HG03342 (cell line): ENCODE data around the gene SMYD3.
A peak's percentile ranks its signal among the peaks of the same experiment; 100 is the strongest.

Experiments used
- ATAC-seq: cut with Tn5 transposase; IDR thresholded peaks from one replicate; pipeline ENCODE4 v1.9.1; 2021; ENCODE audit warnings: mild to moderate bottlenecking, moderate library complexity; ENCODE audit not compliant: unreplicated experiment

The SMYD3 gene

GRCh38 chr1:246122071-246122470, 385.0 kb downstream of the SMYD3 start:
- ATAC-seq: no peak

DNA sequence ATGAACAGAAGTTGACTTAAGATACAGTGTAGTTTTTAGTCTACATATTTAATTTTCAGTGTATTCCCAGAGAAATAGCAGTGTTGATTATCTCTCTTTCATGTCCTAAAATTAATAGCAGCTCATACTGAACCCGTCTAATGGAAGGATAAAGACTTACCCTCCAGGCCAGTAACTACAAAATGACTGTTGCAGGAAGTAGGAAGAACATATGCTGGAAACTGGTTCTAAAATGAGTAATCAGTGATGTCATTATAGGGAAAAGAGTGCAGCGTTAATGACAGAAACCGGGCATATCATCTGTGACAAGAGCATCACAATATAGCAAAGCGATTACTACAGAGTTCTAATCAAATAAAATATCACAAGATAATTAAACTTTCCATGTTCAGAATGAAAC, 385.5 kb downstream of the SMYD3 start:
- ATAC-seq: no peak

GRCh38 chr1:246117066-246117791, 389.9 kb downstream of the SMYD3 start:
- peak; percentile 93 for ATAC-seq

DNA sequence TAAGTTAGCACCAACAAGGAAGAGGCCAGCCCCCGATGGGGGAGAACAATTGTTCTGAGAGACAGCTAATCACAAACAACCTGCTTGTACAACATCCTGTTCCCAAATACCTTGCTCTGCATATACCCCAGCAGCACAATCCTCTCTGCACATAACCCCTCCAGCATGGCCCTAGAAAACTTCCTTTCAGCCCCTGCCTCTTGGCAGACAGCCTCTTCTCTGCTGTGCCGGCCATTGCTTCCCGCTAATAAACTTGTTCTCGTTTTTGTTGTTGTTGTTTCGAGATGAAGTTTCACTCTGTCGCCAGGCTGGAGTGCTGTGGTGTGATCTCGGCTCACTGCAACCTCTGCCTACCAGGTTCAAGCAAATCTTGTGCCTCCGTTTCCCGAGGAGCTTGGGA, 392.7 kb downstream of the SMYD3 start:
- no peak for ATAC-seq

DNA sequence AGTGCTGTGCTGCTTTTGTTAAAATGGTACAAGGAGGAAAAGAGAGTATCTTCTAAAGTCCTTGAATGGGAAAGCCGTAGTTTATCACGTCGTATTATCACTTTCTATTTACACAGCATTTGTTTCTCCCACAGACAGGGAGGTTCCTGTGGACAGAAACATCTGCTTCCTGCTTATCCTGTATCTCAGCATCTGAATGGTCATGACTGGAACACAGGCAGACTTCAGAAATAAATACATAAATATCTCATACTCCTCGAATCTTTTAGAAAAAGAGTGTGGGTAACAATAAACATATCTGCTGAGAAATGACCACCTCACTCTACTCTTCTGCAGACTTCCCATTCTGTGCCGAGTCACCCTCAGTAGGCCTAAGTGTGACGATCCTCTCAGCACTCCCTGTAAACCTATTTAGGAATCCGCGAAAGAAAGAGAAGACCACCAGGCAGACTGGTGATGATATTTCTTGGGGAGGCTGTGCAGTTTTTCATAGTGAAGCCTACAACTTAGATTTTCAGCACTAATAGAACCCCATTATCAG, 393.5 kb downstream of the SMYD3 start:
- ATAC-seq: no peak

DNA sequence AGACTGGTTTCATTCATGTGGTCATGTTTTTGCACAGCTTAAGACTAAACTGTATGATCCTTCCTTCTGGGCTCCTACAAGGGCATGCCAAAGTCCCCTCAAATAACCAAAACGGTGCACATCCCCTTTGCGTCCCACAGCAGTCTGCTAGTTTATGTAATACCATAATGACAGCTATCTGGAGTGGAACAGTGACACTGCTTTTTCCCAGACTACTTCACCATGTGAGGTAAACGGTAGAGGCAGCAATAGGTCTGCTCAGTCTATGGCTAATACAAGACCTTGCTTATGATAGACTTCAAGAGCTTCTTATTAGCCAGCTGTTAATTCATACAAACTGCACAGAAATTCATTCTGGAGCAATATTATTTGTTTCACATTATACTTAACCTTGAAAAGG, 395.5 kb downstream of the SMYD3 start:
- no peak for ATAC-seq

GRCh38 chr1:246110343-246111219, 396.5 kb downstream of the SMYD3 start:
- no peak for ATAC-seq

GRCh38 chr1:246108278-246108925, 398.7 kb downstream of the SMYD3 start:
- no peak for ATAC-seq

GRCh38 chr1:246107516-246108277, 399.4 kb downstream of the SMYD3 start:
- ATAC-seq: no peak

GRCh38 chr1:246106342-246106763, 400.7 kb downstream of the SMYD3 start:
- peak; percentile 93 for ATAC-seq

DNA sequence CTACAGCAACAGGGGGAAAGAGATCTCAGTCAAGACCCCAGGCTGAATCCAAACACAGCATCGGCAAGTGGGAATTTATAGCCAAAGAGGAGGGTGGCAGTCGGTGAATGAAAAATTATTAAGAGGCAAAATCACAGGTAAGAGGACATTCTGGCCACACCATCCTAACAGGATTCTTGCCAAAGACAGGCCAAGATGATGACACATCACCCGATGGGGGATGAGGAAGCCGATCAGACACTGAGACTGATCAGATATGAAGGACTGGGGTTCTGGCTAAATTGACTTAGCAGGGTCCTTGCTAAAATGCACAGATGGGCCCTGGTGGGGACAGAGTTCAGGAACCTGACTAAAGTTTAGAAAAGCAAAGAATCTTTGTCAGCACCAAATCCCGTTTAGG, 402.2 kb downstream of the SMYD3 start:
- no peak for ATAC-seq

- no peak for ATAC-seq
These were observed 407.5 kb downstream of the SMYD3 start for GRCh38 chr1:246099570-246099969.

DNA sequence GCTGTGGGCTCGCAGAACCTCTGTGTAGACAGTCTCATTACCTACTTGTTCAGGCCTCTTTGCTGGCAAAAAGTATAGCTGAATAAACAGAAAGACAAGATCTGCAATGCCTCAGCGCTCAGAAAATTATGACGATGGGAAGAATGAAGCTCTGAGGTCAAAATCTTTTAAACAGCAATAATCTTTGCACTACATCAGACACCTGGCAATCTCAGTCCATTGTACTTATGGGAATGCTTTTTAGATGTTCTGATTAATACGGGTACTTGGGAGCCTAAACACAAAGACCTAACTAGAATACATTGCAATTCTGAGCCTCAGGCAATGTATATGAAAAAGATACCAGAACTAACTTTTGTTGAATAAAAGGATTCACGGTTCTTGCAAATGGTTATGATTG, 410.7 kb downstream of the SMYD3 start:
- no peak for ATAC-seq

DNA sequence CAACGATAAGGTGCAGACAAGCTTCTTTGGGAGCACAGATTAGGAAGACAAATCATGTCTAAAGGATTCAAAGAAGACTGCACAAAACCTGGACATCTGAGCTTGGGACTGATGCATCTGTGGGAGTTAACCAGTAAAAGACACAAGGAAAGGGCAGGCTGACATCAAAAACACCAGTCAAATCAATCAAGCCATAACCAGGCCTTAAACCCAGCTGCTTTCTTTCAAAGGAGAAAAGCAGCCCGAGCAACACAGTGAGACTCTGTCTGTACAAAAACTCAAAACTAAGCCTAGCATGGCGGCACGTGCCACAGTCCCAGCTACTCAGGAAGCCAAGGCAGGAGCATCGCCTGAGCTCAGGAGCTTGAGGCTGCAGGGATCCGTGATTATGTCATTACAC, 411.6 kb downstream of the SMYD3 start:
- ATAC-seq: no peak

- no peak for ATAC-seq
These were observed 413.8 kb downstream of the SMYD3 start for GRCh38 chr1:246093230-246093629.

DNA sequence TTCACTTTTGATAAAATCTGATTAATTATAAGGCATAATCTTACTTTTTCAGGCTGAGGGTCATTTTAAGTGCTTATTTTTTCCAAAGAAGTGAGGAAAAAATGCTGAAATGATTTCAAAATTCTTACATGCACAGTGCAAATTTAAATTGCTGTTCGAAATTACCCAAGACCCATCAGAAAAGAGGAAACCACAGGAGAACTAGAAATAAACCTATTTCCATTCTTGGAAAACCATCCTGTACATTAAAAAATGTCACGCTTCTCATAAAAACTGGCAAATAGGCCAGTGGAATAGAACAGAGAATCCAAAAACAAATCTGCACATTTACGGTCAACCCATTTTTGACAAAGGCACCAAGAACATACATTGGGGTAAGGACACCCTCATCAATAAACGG, 414.9 kb downstream of the SMYD3 start:
- no peak for ATAC-seq

- ATAC-seq: no peak
These were observed 415.6 kb downstream of the SMYD3 start for GRCh38 chr1:246091477-246091876.

DNA sequence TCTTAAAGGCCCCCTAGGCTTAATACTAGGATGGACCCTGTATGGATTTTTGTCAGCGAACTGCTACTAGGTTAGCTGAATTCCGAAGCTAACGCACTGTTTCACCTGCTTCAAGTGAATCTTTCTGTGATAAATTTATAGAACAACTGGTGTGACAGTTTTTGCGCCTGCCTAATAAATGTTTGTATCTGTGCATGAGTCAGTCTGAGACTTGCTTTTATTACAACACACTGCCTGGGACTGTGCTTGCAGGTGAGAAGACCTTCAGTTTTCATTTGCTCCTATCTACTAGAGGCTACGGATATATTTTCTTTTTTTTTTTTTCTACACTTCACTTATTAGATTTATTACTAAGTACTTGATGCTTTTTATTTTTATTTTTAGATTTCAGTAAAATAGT, 420.9 kb downstream of the SMYD3 start:
- no peak for ATAC-seq

DNA sequence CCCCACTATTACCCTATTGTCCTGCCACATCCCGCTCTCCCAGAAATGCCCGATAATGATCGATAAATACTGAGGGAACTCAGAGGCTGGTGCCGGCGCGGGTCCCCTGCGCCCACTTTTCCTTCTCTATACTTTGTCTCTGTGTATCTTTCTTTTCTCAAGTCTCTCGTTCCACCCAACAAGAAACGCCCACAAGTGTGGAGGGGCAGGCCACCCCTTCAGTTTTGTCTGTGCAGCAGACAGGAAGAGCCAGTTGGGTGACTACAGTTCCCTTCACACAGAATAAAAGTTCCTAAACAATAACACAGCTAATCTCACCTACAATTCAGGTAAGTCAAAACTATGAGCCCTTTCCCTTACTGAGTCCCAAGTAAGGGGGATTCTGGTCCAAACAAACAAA, 423.7 kb downstream of the SMYD3 start:
- ATAC-seq: no peak

GRCh38 chr1:246081856-246082668, 425.0 kb downstream of the SMYD3 start:
- no peak for ATAC-seq
